Activated CD8-positive, alpha-beta memory T cell treated with anti-CD3 and anti-CD28 coated beads for 48 hours (primary cell): ENCODE measurements around the gene SHMT2.

ENCODE experiments used
- DNase-seq, 3 experiments: peaks; one replicate each; pipeline ENCODE4 v3.0.0-alpha.2; 2020; ENCODE audit warnings: low read depth in 2 of 3, low spot score in 2 of 3

The SHMT2 gene

DNA sequence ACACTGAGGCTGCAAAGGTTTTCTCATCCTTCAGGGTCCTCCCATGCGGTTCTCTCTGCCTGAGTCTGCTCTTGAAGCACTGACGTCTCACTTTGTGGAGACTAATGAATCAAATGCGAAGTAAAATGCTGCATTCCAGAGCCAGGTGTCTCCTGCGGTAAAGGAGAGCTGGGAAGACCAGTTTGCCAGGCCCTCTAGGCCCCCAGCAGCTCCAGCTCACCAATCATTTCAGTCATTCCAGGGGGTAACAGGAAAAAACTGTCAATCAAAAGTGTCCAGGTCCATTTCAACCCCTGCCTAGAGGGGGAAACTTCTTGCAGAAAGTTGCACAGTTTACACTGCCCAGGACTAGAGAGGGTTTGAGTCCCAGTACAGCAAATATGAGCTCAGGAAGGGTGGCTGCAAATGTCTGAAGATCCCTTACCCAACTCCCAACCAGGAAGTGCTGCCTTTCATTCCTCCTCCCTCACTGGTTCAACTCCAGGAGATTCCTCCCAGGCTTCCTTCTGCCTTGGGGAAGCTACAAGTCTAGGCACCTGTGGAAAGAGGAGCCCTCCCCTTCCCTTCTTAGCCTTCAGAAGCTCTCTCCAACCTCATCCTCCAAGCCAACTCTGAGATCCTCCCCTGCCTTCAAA, 15.6 kb upstream of the SHMT2 start:
- DNase-seq, result no peak

DNA sequence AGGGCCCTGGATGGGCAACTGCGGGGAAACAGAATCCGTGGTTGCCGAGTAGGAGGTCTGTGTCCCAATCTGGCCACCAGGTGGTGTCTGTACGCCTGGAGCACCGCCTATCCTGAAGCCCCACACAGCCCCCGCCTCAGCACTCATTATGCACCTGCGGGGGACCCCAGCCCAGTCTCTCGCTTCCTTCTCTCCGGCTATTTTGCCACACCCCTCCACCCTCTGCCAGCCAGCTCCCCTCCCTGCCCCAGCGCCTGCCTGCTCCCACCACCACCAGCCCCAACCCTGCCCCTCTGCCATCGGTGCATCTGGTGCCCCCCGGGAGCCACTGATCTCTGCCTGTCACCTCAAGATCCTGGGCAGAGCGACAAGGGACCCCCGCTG, 15.1 kb upstream of the SHMT2 start:
- DNase-seq, result no peak

GRCh38 chr12:57215065-57215464, 14.4 kb upstream of the SHMT2 start:
- no peak for DNase-seq

DNA sequence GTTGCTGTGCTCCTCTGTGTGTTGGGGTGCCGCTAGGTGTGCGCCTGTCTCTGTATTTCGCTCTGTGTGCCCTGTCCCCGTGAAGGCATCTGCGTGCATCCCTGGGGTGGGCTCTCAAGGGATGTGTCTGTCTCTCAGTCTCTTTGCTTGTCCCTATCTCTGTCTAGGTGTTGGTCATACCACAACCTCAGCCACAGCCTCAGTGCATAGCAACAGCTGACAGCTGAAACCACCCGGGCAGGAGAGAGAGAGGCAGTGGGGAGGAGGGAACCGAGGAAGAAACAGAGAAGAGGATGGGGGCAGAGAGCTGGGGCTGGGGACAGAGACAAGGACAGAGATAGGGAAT, 13.9 kb upstream of the SHMT2 start:
- no peak for DNase-seq

GRCh38 chr12:57216014-57216911, 13.2 kb upstream of the SHMT2 start, which contains the start of gene NXPH4:
NXPH4 (plus strand) TSS chr12:57216794; CDS start chr12:57216970, 176 bp downstream.
- no peak for DNase-seq

DNA sequence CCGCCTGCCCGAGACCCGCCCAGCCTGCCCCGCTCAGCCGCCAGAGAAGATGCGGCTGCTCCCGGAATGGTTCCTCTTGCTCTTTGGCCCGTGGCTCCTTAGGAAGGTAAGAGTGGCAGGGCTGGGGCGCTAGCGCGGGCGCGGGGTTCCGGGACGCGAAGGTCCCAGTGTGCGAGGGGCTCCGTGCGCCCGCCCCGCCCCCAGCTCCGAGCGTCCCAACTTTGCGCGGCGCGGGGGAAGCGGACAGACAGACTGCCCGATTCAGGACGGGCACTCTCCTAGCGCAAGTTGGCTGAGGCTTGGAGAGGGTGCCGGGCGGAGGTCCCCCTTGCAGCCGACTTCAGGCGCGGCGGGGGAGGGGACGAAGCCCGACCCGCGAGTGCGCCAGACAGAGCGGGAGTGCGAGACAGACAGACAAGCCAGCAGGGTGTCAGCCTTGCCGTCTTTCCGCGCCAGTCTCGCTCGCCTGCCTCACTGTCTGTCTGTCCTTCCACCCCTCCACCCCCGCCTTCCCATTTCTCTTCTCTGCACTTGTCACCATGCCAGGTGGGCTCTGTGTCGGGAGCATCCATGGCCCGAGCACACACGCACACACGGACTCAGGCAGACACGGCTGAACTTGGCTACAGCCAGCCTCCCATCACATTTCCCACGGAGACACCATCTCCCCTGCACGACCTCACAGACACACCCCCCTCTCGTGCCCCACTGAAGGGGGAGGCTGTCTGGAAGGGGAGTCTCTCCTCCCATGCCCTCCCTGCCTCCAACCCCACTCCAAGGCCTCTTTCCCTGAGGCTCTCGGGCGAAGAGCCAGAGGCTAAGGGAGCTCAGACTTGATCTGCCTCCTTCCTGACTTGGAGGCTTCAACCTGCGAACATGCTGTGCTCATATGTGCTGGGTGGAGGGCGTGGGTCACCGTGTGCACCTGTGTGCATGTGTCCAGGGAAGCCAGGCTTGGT, 12.3 kb upstream of the SHMT2 start:
- no peak for DNase-seq

DNA sequence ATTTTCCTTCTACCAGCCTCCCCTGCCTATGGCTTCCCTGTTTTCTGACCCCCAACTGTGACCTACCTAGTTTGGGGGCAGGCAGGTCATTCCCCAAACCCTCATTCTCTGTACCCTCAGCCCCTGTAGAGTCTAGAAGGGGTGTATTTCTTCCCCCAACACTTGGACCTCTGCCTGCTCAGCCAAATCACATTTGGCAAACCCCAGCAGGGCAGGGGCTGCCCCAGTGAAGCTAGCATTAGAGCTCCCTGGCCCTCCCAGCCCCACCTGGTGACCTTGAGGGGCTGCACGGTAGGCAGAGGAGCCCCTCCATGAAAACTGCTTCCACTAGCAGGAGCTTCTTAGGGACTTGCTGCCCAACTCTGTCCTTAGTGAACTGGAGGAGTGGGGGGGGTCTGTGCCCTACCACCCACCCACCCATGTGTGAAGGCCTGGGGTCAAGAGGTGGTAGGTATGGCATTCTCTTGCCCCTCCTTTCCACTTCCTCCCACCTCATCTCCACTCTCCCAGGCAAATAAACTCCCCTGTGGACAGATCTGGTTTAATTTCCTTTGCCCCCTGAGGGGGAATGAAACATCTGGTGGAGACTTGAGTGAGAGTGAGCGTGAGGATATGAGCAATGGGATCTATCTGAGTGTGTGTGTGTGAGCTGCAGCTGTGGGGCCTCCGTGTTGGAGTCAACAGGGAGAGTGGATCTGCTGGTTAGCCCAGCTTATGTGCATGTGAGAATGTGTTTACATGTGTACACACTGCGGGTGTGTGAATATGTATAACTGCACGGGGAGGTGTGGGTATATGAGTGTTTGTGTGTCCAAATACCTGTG, 11.3 kb upstream of the SHMT2 start:
- DNase-seq, result no peak

DNA sequence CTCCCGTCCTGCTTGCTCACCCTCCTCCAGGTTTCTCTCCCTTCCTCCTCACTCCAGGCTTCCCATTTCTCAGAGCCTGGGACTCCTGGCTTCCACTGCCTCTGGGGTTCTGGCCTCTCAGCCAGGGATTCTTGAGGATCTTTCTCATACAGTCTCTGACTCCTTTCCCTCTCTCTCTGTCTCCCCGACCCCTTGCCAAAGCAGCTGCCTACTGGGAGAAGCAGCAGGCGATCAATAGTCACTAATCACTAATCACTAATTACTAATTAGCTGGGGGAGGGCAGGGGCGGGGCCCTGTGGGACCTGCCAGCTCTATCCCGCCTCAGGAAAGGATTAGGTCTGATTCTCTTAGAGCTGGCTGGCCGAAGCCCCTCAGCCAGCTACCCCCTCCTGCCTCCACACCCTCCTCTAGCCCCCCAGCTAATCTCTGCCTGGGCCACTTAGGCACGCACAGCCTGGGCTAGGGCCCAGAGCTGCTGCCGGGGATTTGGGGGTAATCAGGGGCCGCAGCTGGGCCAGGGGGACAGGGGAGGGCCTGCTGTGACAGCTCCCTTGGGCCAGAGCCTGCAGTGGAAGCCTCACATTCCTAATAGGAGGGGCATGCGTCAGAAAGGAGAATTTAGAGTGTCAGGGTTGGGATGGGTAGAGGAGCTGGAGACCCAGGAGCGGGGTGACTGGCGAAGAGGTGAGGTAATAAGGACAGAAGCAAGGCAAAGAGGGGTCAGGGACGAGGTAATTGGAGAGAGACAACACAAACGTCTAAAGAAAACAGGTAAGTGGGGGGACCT, 10.1 kb upstream of the SHMT2 start:
- DNase-seq, result no peak

DNA sequence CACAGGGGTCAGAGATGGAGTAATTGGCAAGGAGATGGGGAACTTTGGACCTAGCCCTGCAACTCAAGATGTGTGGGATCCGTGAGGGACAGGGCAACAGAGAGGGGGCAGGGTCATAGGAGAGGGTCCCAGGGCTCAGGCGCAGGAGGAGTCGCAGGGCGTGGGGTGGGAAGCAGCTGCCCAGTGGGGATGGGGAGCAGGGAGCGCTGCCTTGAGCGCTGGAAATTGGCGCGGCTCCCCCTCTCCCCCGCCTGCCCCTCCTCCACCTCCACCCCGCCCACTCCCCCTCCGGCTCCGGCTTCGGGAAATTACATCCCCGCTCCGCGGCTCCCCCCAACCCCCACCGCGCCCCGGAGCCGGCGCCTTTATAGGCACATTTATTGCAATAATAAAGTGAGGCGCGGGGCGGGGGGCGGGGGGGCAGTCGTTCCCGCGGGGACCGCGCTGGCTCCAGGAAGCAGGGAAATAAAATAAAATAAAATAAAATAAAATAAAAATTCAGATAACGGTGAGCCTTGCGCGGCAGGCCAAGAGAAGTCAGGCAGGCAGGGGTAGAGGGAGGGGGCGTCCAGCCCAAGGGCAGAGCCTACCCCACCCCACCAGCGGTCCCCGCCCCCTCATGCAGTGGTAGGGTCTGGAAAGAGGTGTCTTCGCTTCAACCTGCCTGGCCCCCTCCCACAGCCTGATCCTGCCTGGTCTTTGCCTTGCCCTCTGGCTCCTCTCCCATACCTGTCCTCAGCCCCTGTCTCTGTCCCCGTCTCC, 9.3 kb upstream of the SHMT2 start:
- no peak for DNase-seq

DNA sequence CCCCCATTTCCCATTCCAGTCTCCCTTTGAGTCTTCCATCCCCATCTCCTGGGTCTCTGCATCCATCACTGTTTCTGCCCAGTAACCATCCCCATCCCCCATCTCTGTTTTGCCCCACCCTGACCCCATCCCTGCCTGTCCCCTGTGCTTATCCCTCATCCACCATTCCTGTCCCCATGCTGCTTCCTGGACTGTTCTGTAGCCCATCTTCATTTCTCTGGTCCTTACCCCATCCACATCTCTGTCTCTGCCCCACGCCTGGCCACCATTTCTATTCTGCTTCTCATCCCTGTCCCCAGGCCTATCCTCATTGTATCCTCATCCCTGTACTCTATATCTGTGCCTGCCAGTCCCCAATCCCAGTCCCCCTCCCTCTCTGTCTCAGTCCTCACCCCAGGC, 8.7 kb upstream of the SHMT2 start:
- no peak for DNase-seq

GRCh38 chr12:57221169-57221917, 8.2 kb upstream of the SHMT2 start:
- DNase-seq, result no peak

- DNase-seq, result no peak
Measured at GRCh38 chr12:57222286-57223190, 7.0 kb upstream of the SHMT2 start.

DNA sequence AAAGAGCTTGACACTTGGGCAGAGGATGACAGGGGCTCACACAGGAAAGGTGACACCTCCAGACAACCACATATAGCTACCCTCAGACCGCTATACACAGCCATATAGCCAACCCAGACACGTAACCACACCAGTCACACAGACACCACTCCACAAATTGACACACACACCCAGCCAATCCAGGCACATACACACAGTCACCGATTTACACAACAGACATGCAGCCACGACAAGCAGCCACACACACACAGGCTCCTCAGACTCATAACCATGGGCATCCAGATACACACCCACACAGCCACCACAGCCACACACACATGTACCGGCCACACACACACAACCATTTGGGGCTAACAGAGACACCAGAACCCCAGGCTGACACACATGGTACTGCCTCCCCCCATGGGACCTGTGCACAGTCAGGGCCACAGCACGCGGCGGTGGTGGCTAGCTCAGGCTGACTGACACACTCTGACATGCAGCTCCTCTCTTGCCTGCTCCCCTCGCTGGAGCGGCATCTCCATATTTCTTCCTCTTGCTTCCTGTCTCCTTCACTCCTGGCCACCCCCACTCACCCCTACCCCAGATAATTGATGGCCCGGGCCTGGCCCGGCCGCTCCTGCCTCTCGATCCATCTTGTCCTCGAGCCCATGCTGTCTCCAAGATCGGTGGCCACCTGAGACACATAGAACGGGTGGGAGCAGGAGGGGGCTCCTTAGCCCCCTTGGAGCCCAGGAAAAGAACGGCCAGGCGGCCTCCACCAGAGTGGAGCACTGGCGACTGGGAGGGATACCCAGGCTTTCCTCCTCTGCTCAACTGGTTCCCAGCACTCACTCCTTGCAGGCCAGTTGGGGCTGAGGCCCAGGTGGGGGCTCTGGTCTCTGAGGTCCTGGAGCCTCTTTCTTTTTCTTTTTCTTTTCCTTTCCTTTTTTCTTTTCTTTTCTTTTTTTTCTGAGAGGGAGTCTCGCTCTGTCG, 6.0 kb upstream of the SHMT2 start:
- no peak for DNase-seq

- DNase-seq, result no peak
Measured at GRCh38 chr12:57224278-57224972, 5.1 kb upstream of the SHMT2 start.

DNA sequence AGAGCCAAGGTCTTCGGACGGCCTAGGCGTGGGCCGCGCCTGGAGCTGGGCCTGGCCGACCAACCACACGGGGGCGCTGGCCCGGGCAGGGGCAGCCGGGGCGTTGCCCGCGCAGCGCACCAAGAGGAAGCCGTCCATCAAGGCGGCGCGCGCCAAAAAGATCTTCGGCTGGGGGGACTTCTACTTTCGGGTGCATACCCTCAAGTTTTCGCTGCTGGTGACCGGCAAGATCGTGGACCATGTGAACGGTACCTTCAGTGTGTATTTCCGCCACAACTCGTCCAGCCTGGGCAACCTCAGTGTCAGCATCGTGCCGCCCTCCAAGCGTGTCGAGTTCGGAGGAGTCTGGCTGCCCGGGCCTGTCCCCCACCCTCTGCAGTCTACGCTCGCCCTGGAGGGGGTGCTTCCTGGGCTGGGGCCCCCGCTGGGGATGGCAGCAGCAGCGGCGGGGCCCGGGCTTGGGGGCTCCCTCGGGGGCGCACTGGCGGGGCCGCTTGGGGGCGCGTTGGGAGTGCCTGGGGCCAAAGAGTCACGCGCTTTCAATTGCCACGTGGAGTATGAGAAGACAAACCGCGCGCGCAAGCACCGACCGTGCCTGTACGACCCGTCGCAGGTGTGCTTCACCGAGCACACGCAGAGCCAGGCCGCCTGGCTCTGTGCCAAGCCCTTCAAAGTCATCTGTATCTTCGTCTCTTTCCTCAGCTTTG, 4.4 kb upstream of the SHMT2 start:
- no peak for DNase-seq
